Measurements from ENCODE around the gene PRUNE2. TPM values are rescaled to one million over a fixed set of nuclear protein-coding genes. Genes with fewer than 3 reads are reported as not detected.
A peak's percentile ranks its signal among the peaks of the same experiment; 100 is the strongest.

The PRUNE2 gene
- total RNA-seq, 2 donors from 2014 or later, result 0.45 to 0.57 TPM

GRCh38 chr9:76741524-76741923, 164.4 kb downstream of the PRUNE2 start:
- no peaks in the 10 kb centered on the region for H3K4me1 Mint-ChIP-seq (ENCODE audit: low read depth in 2 of 2)
- H3K27me3 Mint-ChIP-seq, result peaks cover 14 to 37% of the 10 kb centered on the region in 2 donors
- H3K27ac Mint-ChIP-seq, result no peak overlapping the region
- DNase-seq (ENCODE audit: low spot score) (no peak), ATAC-seq (no peak)
- peaks cover 4% of the 10 kb centered on the region for H3K9me3 Mint-ChIP-seq
- no peak overlapping the region for H3K4me3 Mint-ChIP-seq
- no peaks in the 10 kb centered on the region for H3K36me3 Mint-ChIP-seq

GRCh38 chr9:76738402-76738801, 167.5 kb downstream of the PRUNE2 start:
- DNase-seq (ENCODE audit: low spot score) (no peak), ATAC-seq (no peak)
- Mint-ChIP-seq H3K27me3 (peaks cover 17 to 45% of the 10 kb centered on the region in 2 donors), H3K36me3 (no peaks in the 10 kb centered on the region), H3K4me1 (ENCODE audit: low read depth in 2 of 2) (no peaks in the 10 kb centered on the region), H3K9me3 (peaks cover 4% of the 10 kb centered on the region), H3K27ac (no peak overlapping the region), H3K4me3 (no peak overlapping the region)

GRCh38 chr9:76737154-76737902, 168.6 kb downstream of the PRUNE2 start:
- H3K36me3 Mint-ChIP-seq, result no peaks in the 10 kb centered on the region
- H3K4me3 Mint-ChIP-seq, result no peak overlapping the region
- no peaks in the 10 kb centered on the region for H3K4me1 Mint-ChIP-seq (ENCODE audit: low read depth in 2 of 2)

DNA sequence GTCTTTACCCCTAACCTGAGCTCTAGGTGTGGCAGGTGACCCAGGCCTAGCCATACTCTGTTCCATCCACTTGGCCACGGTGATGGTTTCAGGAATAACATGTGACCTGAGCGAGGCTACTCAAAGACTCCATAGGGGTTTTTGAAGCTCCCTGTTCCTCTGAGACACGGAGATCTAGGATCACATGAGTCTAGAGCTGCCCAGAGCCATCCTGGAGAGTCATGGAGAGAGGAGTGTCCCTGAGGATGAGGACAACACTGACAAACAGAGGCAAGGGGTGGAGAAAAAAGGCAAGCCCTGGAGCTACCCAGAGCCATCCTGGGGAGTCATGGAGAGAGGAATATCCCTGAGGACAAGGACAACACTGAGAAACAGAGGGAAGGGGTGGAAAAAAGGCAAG, 171.2 kb downstream of the PRUNE2 start:
- Mint-ChIP-seq H3K4me3 (no peak overlapping the region), H3K9me3 (no peaks in the 10 kb centered on the region), H3K36me3 (no peaks in the 10 kb centered on the region), H3K27me3 (peaks cover 20 to 54% of the 10 kb centered on the region in 2 donors), H3K27ac (no peak overlapping the region), H3K4me1 (ENCODE audit: low read depth in 2 of 2) (no peaks in the 10 kb centered on the region)
- ATAC-seq (peak in 1 of 2 donors; percentile 43), DNase-seq (ENCODE audit: low spot score) (no peak)

More at GRCh38 chr9:76737154-76737902, 168.6 kb downstream of the PRUNE2 start:
- Mint-ChIP-seq H3K9me3 (peaks cover 2% of the 10 kb centered on the region), H3K27me3 (peaks cover 16 to 55% of the 10 kb centered on the region in 2 donors), H3K27ac (no peak overlapping the region)
- ATAC-seq (no peak), DNase-seq (ENCODE audit: low spot score) (no peak)

GRCh38 chr9:76733096-76733495, 172.8 kb downstream of the PRUNE2 start:
- no peak for ATAC-seq
- no peak overlapping the region for H3K4me3 Mint-ChIP-seq
- H3K4me1 Mint-ChIP-seq (ENCODE audit: low read depth in 2 of 2), result no peaks in the 10 kb centered on the region
- DNase-seq (ENCODE audit: low spot score), result no peak
- H3K9me3 Mint-ChIP-seq, result no peaks in the 10 kb centered on the region
- H3K27me3 Mint-ChIP-seq, result peaks cover 15 to 43% of the 10 kb centered on the region in 2 donors
- no peaks in the 10 kb centered on the region for H3K36me3 Mint-ChIP-seq
- no peak overlapping the region for H3K27ac Mint-ChIP-seq

DNA sequence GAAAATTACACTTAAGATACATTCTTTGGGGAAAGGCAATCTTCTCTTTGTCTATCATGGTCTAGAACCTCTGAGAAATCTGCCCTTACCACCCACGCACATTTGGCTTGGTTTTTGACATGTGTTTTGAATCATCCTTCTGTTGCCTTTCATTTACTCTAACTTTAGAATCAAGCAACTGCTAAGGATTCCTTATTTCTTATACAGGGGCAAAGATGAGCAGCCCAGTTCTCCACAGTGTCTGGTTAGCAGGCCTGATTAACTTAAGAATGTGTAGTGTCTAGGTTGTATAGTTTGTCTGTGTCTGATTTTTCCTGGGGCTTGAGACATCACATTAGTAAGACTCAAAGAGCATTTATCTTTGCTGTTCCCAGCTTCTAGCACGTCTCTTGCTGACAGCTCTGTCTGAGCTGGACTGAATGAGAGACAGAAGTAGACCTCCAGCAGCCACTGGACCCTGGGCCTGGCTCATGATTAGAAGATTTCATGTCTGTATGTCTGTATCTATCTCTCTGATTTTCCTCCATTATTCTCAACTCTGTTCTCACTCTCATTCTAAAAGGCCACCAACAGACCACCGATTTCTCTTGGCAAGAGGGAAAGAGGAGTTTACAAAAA, 173.5 kb downstream of the PRUNE2 start:
- H3K4me1 Mint-ChIP-seq (ENCODE audit: low read depth in 2 of 2), result no peaks in the 10 kb centered on the region
- H3K9me3 Mint-ChIP-seq, result no peaks in the 10 kb centered on the region
- DNase-seq (ENCODE audit: low spot score) (no peak), ATAC-seq (no peak)
- H3K27ac Mint-ChIP-seq, result no peak overlapping the region
- no peak overlapping the region for H3K4me3 Mint-ChIP-seq
- peaks cover 15 to 41% of the 10 kb centered on the region in 2 donors for H3K27me3 Mint-ChIP-seq
- H3K36me3 Mint-ChIP-seq, result no peaks in the 10 kb centered on the region

DNA sequence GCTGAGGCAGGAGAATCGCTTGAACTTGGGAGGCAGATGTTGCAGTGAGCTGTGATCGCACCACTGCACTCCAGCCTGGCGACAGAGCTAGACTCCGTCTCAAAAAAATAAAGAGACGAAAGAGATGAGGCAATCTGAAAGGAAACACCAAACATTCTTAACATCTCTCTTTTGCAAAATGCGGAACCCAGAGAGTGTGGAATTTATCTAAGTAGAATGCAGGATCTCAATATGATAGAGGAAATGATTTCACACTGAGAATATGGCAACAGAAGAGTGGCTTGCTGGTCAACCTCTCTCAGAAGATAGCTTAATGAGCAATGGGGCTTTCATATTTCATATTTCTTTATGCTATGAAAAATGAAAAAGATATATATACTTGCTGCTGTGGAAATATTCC, 175.1 kb downstream of the PRUNE2 start:
- H3K4me3 Mint-ChIP-seq, result no peak overlapping the region
- no peaks in the 10 kb centered on the region for H3K36me3 Mint-ChIP-seq
- ATAC-seq, result no peak
- no peak for DNase-seq (ENCODE audit: low spot score)
- no peaks in the 10 kb centered on the region for H3K4me1 Mint-ChIP-seq (ENCODE audit: low read depth in 2 of 2)
- H3K9me3 Mint-ChIP-seq, result no peaks in the 10 kb centered on the region
- H3K27ac Mint-ChIP-seq, result no peak overlapping the region
- H3K27me3 Mint-ChIP-seq, result peaks cover 19 to 32% of the 10 kb centered on the region in 2 donors

GRCh38 chr9:76729980-76730737, 175.8 kb downstream of the PRUNE2 start:
- ATAC-seq (no peak), DNase-seq (ENCODE audit: low spot score) (no peak)
- no peak overlapping the region for H3K27ac Mint-ChIP-seq
- no peaks in the 10 kb centered on the region for H3K36me3 Mint-ChIP-seq
- H3K27me3 Mint-ChIP-seq, result peaks cover 25 to 38% of the 10 kb centered on the region in 2 donors
- H3K4me1 Mint-ChIP-seq (ENCODE audit: low read depth in 2 of 2), result no peaks in the 10 kb centered on the region
- H3K9me3 Mint-ChIP-seq, result no peaks in the 10 kb centered on the region
- H3K4me3 Mint-ChIP-seq, result no peak overlapping the region

DNA sequence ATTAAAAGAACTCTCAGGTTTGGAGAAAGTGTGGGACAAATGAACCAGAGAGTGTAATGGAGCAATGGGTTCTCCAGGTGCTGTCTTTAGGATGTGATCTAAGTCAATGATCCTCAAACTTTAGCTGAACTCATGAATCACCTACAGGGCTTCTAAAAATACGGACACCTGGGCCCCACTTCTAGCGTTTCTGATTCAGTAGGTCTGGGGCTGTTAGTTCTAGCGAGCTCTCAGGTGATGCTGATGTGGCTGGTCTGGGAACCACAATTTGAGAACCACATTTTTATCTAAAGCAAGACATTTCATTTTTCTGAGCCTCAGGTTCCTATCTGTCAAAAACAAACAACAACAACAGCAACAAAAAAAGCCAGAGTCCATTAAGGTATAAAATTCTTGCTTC, 176.8 kb downstream of the PRUNE2 start:
- Mint-ChIP-seq H3K9me3 (no peaks in the 10 kb centered on the region), H3K27ac (no peak overlapping the region), H3K36me3 (no peaks in the 10 kb centered on the region), H3K4me3 (no peak overlapping the region), H3K27me3 (peaks cover 21 to 33% of the 10 kb centered on the region in 2 donors), H3K4me1 (ENCODE audit: low read depth in 2 of 2) (no peaks in the 10 kb centered on the region)
- DNase-seq (ENCODE audit: low spot score) (no peak), ATAC-seq (no peak)

DNA sequence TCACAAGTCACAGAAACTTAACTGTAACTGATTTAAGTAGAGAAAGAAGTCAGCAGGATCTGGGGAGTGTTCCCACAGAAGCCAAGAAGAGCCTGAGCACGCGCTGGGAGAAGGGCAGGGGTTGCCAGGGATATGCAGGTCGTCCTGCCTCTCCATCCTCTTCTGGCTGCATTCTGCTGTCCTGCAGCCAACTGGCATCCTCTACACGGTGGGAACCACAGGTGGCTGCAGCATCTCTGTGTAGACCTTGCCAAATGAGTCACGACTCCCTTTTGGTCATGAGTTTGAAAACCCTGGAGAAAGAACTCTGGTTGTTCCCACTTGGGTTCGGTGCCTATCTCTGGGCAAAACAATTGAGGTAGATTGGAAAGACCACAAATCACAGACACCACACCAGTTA, 180.0 kb downstream of the PRUNE2 start:
- no peak for DNase-seq (ENCODE audit: low spot score)
- no peak for ATAC-seq
- Mint-ChIP-seq H3K36me3 (no peaks in the 10 kb centered on the region), H3K4me1 (ENCODE audit: low read depth in 2 of 2) (no peaks in the 10 kb centered on the region), H3K27ac (no peak overlapping the region), H3K9me3 (no peaks in the 10 kb centered on the region), H3K4me3 (no peak overlapping the region), H3K27me3 (peaks cover 21 to 23% of the 10 kb centered on the region in 2 donors)

GRCh38 chr9:76725011-76725546, 180.8 kb downstream of the PRUNE2 start:
- peaks cover 19 to 21% of the 10 kb centered on the region in 2 donors for H3K27me3 Mint-ChIP-seq
- no peaks in the 10 kb centered on the region for H3K36me3 Mint-ChIP-seq
- no peak for DNase-seq (ENCODE audit: low spot score)
- H3K9me3 Mint-ChIP-seq, result no peaks in the 10 kb centered on the region
- no peak for ATAC-seq
- no peak overlapping the region for H3K4me3 Mint-ChIP-seq
- no peak overlapping the region for H3K27ac Mint-ChIP-seq
- H3K4me1 Mint-ChIP-seq (ENCODE audit: low read depth in 2 of 2), result no peaks in the 10 kb centered on the region

GRCh38 chr9:76720245-76720644, 185.7 kb downstream of the PRUNE2 start:
- Mint-ChIP-seq H3K9me3 (no peaks in the 10 kb centered on the region), H3K36me3 (no peaks in the 10 kb centered on the region), H3K27ac (no peak overlapping the region), H3K27me3 (peaks cover 21 to 28% of the 10 kb centered on the region in 2 donors), H3K4me1 (ENCODE audit: low read depth in 2 of 2) (no peaks in the 10 kb centered on the region), H3K4me3 (no peak overlapping the region)
- ATAC-seq (no peak), DNase-seq (ENCODE audit: low spot score) (no peak)

- no peak overlapping the region for H3K27ac Mint-ChIP-seq
- ATAC-seq (no peak), DNase-seq (ENCODE audit: low spot score) (no peak)
- no peaks in the 10 kb centered on the region for H3K9me3 Mint-ChIP-seq
- peaks cover 23 to 24% of the 10 kb centered on the region in 2 donors for H3K27me3 Mint-ChIP-seq
- H3K36me3 Mint-ChIP-seq, result no peaks in the 10 kb centered on the region
- H3K4me1 Mint-ChIP-seq (ENCODE audit: low read depth in 2 of 2), result no peaks in the 10 kb centered on the region
- H3K4me3 Mint-ChIP-seq, result no peak overlapping the region
These were observed 187.7 kb downstream of the PRUNE2 start for GRCh38 chr9:76718166-76718565.

- DNase-seq (ENCODE audit: low spot score) (no peak), ATAC-seq (no peak)
- no peak overlapping the region for H3K27ac Mint-ChIP-seq
- no peak overlapping the region for H3K4me3 Mint-ChIP-seq
- H3K27me3 Mint-ChIP-seq, result peaks cover 25 to 26% of the 10 kb centered on the region in 2 donors
- H3K9me3 Mint-ChIP-seq, result no peaks in the 10 kb centered on the region
- H3K36me3 Mint-ChIP-seq, result no peaks in the 10 kb centered on the region
- no peaks in the 10 kb centered on the region for H3K4me1 Mint-ChIP-seq (ENCODE audit: low read depth in 2 of 2)
These were observed 188.3 kb downstream of the PRUNE2 start for GRCh38 chr9:76717613-76718012.

Measured in natural killer cell treated with Interleukin-12 subunit alpha and Interleukin-12 subunit beta and Interleukin-15 and Interleukin-18, amount 100 ng/mL, for 72 hours (primary cell).